Keratinocyte (primary cell): ENCODE results near the gene R3HDM2. TPM values are rescaled to one million over a fixed set of nuclear protein-coding genes. Genes with fewer than 3 reads are reported as not detected.

Source experiments
- DNase-seq: peaks from one replicate; pipeline ENCODE4 v3.0.0-alpha.2; 2011; ENCODE audit warnings: low read depth, missing footprints, low spot score
- FAIRE-seq: peaks from 2 replicates; lab custom pipeline; 2011; peaks lifted over from hg19 to GRCh38; lab: Jason Lieb, UNC
- H2AFZ ChIP-seq: 2 replicates; pipeline ENCODE4 v1.6.0; 2012; ENCODE audit warnings: low read length, control low read depth, inconsistent platforms; ENCODE audit not compliant: control insufficient read depth
- H3K27ac ChIP-seq: 2 replicates; pipeline ENCODE4 v1.5.1; 2011; ENCODE audit warnings: low read length; ENCODE audit not compliant: control insufficient read depth, insufficient read depth
- H3K27me3 ChIP-seq: 3 replicates; pipeline ENCODE4 v1.6.0; 2011; ENCODE audit warnings: low read length; ENCODE audit not compliant: control insufficient read depth, insufficient read depth; ENCODE audit errors: extremely low read depth
- H3K36me3 ChIP-seq, 2 experiments: 2 replicates in 1 of 2; 3 replicates in 1 of 2; pipeline ENCODE4 v1.5.1; 2011; ENCODE audit warnings: low read length in 2 of 2, mild to moderate bottlenecking in 1 of 2; ENCODE audit not compliant: control insufficient read depth in 2 of 2, insufficient read depth in 2 of 2; ENCODE audit errors: extremely low read depth in 1 of 2
- H3K4me1 ChIP-seq: 3 replicates; pipeline ENCODE4 v1.5.1; 2011; ENCODE audit warnings: low read length; ENCODE audit not compliant: control insufficient read depth, insufficient read depth; ENCODE audit errors: extremely low read depth
- H3K4me2 ChIP-seq: 3 replicates; pipeline ENCODE4 v1.6.0; 2011; ENCODE audit warnings: low read depth, low read length; ENCODE audit not compliant: control insufficient read depth, insufficient read depth; ENCODE audit errors: extremely low read depth
- H3K4me3 ChIP-seq, 3 experiments: fragments of 200-600 bp in 1 of 3; sonication (generic) in 1 of 3; 2 replicates in 2 of 3; 3 replicates in 1 of 3; pipeline ENCODE4 v1.5.1; 2011 to 2016; ENCODE audit warnings: low read length in 3 of 3, mild to moderate bottlenecking in 3 of 3, control low read depth in 2 of 3, inconsistent platforms in 1 of 3, low read depth in 1 of 3, mixed read lengths in 1 of 3, mixed run types in 1 of 3, moderate library complexity in 1 of 3; ENCODE audit not compliant: control insufficient read depth in 2 of 3, insufficient read depth in 2 of 3; ENCODE audit errors: extremely low read depth in 1 of 3
- H3K79me2 ChIP-seq: 2 replicates; pipeline ENCODE4 v1.6.0; 2012; ENCODE audit warnings: low read length; ENCODE audit not compliant: control insufficient read depth, insufficient read depth
- H3K9ac ChIP-seq: 3 replicates; pipeline ENCODE4 v1.6.0; 2011; ENCODE audit warnings: low read length; ENCODE audit not compliant: control insufficient read depth, insufficient read depth; ENCODE audit errors: extremely low read depth
- H3K9me1 ChIP-seq: 3 replicates; pipeline ENCODE4 v1.6.0; 2011; ENCODE audit warnings: low read length; ENCODE audit not compliant: control insufficient read depth, insufficient read depth; ENCODE audit errors: extremely low read depth
- H3K9me3 ChIP-seq: 2 replicates; pipeline ENCODE4 v1.5.1; 2012; ENCODE audit warnings: low read depth, low read length; ENCODE audit not compliant: control insufficient read depth
- H4K20me1 ChIP-seq: 3 replicates; pipeline ENCODE4 v1.6.0; 2011; ENCODE audit warnings: low read length; ENCODE audit not compliant: control insufficient read depth, insufficient read depth; ENCODE audit errors: extremely low read depth
- CTCF ChIP-seq, 3 experiments: IDR thresholded peaks in 1 of 3; conservative IDR thresholded peaks in 1 of 3; optimal IDR thresholded peaks in 1 of 3; 2 replicates in 2 of 3; 3 replicates in 1 of 3; pipeline versions ENCODE3 to v1.5.1; 2011; ENCODE audit warnings: low read length in 3 of 3, mild to moderate bottlenecking in 3 of 3, moderate library complexity in 2 of 3, control low read depth in 1 of 3, inconsistent platforms in 1 of 3; ENCODE audit not compliant: insufficient read depth in 2 of 3; ENCODE audit errors: extremely low read depth in 1 of 3
- EZH2 ChIP-seq: IDR thresholded peaks from one replicate; pipeline ENCODE4 v1.6.1; 2012; ENCODE audit warnings: inconsistent platforms, mild to moderate bottlenecking, low read length, moderate library complexity
- dilution Hi-C: fragments of 300-500 bp; cut with MboI; formaldehyde crosslinking; loops from one replicate; pipeline ENCODE4 v1.7.0; 2020; ENCODE audit warnings: low sequenced_read_pairs; ENCODE audit not compliant: extremely low pct_ligation_motif_present
- polyA plus RNA-seq, 5 experiments: library from polyadenylated mRNA; depleted of rRNA in 3 of 5; stranded (reverse) in 3 of 5; stranded (forward) in 1 of 5; unstranded in 1 of 5; fragments of >200 nt; gene quantifications; 1 replicate in 1 of 5; 2 replicates in 3 of 5; 3 replicates in 1 of 5; pipeline versions ENCODE4 v1.2.1 to v1.2.3, GENCODE V29; 2011 to 2012; ENCODE audit warnings: missing spikeins in 2 of 5, low read depth in 1 of 5, low replicate concordance in 1 of 5

R3HDM2 gene
- polyA plus RNA-seq, 1 donor (not counting 4 experiments of a cell fraction or from before 2014, with no cell fraction given) = 11.1 TPM

GRCh38 chr12:57465747-57466505 lies 35.1 kb upstream of the R3HDM2 start:
- H2AFZ ChIP-seq = no peak overlapping the region
- H3K4me3 ChIP-seq = no peak overlapping the region
- H3K79me2 ChIP-seq = no peaks in the 10 kb centered on the region
- H3K36me3 ChIP-seq = no peaks in the 10 kb centered on the region
- no peak for FAIRE-seq
- H3K4me2 ChIP-seq = no peak overlapping the region
- H4K20me1 ChIP-seq = no peaks in the 10 kb centered on the region
- H3K27ac ChIP-seq = no peak overlapping the region
- H3K9ac ChIP-seq = no peak overlapping the region
- peaks cover 10% of the 10 kb centered on the region for H3K4me1 ChIP-seq
- H3K27me3 ChIP-seq = peaks cover 44% of the 10 kb centered on the region
- TF ChIP-seq EZH2 = no peak
- no peak for TF ChIP-seq CTCF (optimal IDR thresholded peaks at IDR 0.05 in 1 of 3, IDR thresholded peaks at IDR 0.05 in 1 of 3, conservative IDR thresholded peaks at IDR 0.05 in 1 of 3; ENCODE audit: extremely low read depth in 1 of 3, insufficient read depth in 2 of 3, low read length in 3 of 3)
- H3K9me3 ChIP-seq = no peaks in the 10 kb centered on the region
- DNase-seq = no peak
- dilution Hi-C loops = no loop called here
- H3K9me1 ChIP-seq = no peaks in the 10 kb centered on the region

DNA sequence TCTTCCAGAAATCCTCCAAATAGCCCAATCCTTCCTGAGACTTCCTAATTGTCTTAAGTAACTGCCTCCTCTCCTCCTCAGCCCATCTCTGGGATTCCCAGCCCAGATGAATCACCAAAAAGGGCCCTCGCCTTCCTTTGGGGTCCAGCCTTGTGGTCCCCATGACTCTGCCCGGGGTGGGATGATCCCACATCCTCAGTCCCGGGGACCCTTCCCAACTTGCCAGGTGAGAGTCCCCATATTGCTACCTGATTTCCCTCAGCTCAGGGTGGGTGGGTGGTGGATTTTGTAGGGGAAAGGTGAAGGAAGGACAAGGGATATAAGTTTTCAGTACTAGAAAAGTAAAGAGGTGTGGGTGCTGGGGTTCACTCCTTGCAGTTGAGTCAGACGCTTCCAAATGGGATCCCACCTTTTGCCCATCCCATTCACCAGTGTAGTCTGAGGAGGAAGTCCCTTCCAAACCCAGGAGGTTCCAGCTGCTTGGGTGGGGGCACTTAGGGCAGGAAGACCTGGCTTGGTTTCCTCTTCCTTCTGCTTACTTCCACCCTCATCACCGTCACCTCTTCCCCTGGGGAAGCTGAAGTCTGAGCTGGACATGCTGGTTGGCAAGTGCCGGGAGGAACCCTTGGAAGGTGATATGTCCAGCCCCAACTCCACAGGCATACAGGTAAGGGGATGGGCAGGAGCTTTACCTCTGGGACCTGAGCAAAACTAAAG lies 34.3 kb upstream of the R3HDM2 start:
- H3K9me3 ChIP-seq = no peaks in the 10 kb centered on the region
- TF ChIP-seq EZH2 (no peak), CTCF (optimal IDR thresholded peaks at IDR 0.05 in 1 of 3, IDR thresholded peaks at IDR 0.05 in 1 of 3, conservative IDR thresholded peaks at IDR 0.05 in 1 of 3; ENCODE audit: extremely low read depth in 1 of 3, insufficient read depth in 2 of 3, low read length in 3 of 3) (no peak)
- H3K9me1 ChIP-seq = no peaks in the 10 kb centered on the region
- no peak overlapping the region for H3K4me3 ChIP-seq
- FAIRE-seq = no peak
- no peak overlapping the region for H3K27ac ChIP-seq
- no peak overlapping the region for H2AFZ ChIP-seq
- dilution Hi-C loops = no loop called here
- H3K4me1 ChIP-seq = peaks cover 15% of the 10 kb centered on the region
- no peaks in the 10 kb centered on the region for H3K79me2 ChIP-seq
- H4K20me1 ChIP-seq = no peaks in the 10 kb centered on the region
- peaks cover 47% of the 10 kb centered on the region for H3K27me3 ChIP-seq
- H3K36me3 ChIP-seq = no peaks in the 10 kb centered on the region
- no peak overlapping the region for H3K9ac ChIP-seq
- H3K4me2 ChIP-seq = no peak overlapping the region
- no peak for DNase-seq
